ENCODE results near the gene CGAS.
"Not testable (repeated sequence)": the region's sequence is repeated elsewhere in the genome, so short reads cannot be mapped to it uniquely, and the experiment has no call there.

Gene CGAS

GRCh38 chr6:73476723-73477122, 24.6 kb upstream of the CGAS start:
- in situ Hi-C loops (cut with MboI; ENCODE audit: low sequenced_read_pairs, unreplicated experiment) = no loop called here
- TF ChIP-seq CTCF (IDR thresholded peaks at IDR 0.05; ENCODE audit: borderline replicate concordance, control extremely low read depth, extremely low read depth, insufficient read depth, missing control alignments) = no peak
- no peak for DNase-seq (ENCODE audit: low spot score)

- DNase-seq (ENCODE audit: low spot score) = peak; percentile 59
- TF ChIP-seq CTCF (IDR thresholded peaks at IDR 0.05; ENCODE audit: borderline replicate concordance, control extremely low read depth, extremely low read depth, insufficient read depth, missing control alignments) = no peak
- in situ Hi-C loops (cut with MboI; ENCODE audit: low sequenced_read_pairs, unreplicated experiment) = no loop called here
Measured at GRCh38 chr6:73471686-73472290, 19.7 kb upstream of the CGAS start.

- TF ChIP-seq CTCF (IDR thresholded peaks at IDR 0.05; ENCODE audit: borderline replicate concordance, control extremely low read depth, extremely low read depth, insufficient read depth, missing control alignments) = no peak
- in situ Hi-C loops (cut with MboI; ENCODE audit: low sequenced_read_pairs, unreplicated experiment) = no loop called here
- DNase-seq (ENCODE audit: low spot score) = peak; percentile 89
Measured at GRCh38 chr6:73461537-73462350, 9.6 kb upstream of the CGAS start, which contains the start of gene MTO1. TSS of gene MTO1 (plus strand) at chr6:73461737. CDS start at chr6:73461855, 118 bp downstream.

- no peak for DNase-seq (ENCODE audit: low spot score)
- no peak for TF ChIP-seq CTCF (IDR thresholded peaks at IDR 0.05; ENCODE audit: borderline replicate concordance, control extremely low read depth, extremely low read depth, insufficient read depth, missing control alignments)
- in situ Hi-C loops (cut with MboI; ENCODE audit: low sequenced_read_pairs, unreplicated experiment) = no loop called here
Measured at GRCh38 chr6:73460056-73460455, 8.0 kb upstream of the CGAS start.

- in situ Hi-C loops (cut with MboI; ENCODE audit: low sequenced_read_pairs, unreplicated experiment); DNase-seq (ENCODE audit: low spot score): not testable (repeated sequence)
Measured at GRCh38 chr6:73459474-73459873, 7.4 kb upstream of the CGAS start.

GRCh38 chr6:73455865-73456629, 4.0 kb upstream of the CGAS start:
- DNase-seq (ENCODE audit: low spot score) = no peak
- in situ Hi-C loops (cut with MboI; ENCODE audit: low sequenced_read_pairs, unreplicated experiment) = no loop called here
- no peak for TF ChIP-seq CTCF (IDR thresholded peaks at IDR 0.05; ENCODE audit: borderline replicate concordance, control extremely low read depth, extremely low read depth, insufficient read depth, missing control alignments)
